SK-N-MC (cell line): ENCODE results near the gene ACTR3C.
"Not testable (repeated sequence)": the region's sequence is repeated elsewhere in the genome, so short reads cannot be mapped to it uniquely, and the experiment has no call there.

Source experiments
- EZH2 ChIP-seq: fragments of 200-600 bp; sonication (generic); IDR thresholded peaks from one replicate; pipeline ENCODE4 v1.6.1; 2017; ENCODE audit warnings: antibody characterized with exemption
- FOXP2 ChIP-seq: optimal IDR thresholded peaks from 2 replicates; pipeline ENCODE3; 2011; ENCODE audit warnings: mild to moderate bottlenecking, moderate library complexity; ENCODE audit not compliant: insufficient read depth; ENCODE audit errors: extremely low read length, control extremely low read depth
- POLR2AphosphoS5 ChIP-seq: IDR thresholded peaks from 2 replicates; pipeline ENCODE4 v1.6.1; 2012; ENCODE audit warnings: mild to moderate bottlenecking, low read depth, low read length, borderline replicate concordance

GRCh38 chr7:150295614-150296013 lies 27.7 kb downstream of the ACTR3C start:
- TF ChIP-seq POLR2AphosphoS5, EZH2, FOXP2: not testable (repeated sequence)
